SHP77 (cell line): ENCODE results near the gene CDH16.
"Not testable (repeated sequence)": the region's sequence is repeated elsewhere in the genome, so short reads cannot be mapped to it uniquely, and the experiment has no call there.

ENCODE experiments used
- DNase-seq, 2 experiments: peaks; one replicate each; lab custom pipeline; 2025; lab: John Stamatoyannopoulos, UW

Gene CDH16

DNA sequence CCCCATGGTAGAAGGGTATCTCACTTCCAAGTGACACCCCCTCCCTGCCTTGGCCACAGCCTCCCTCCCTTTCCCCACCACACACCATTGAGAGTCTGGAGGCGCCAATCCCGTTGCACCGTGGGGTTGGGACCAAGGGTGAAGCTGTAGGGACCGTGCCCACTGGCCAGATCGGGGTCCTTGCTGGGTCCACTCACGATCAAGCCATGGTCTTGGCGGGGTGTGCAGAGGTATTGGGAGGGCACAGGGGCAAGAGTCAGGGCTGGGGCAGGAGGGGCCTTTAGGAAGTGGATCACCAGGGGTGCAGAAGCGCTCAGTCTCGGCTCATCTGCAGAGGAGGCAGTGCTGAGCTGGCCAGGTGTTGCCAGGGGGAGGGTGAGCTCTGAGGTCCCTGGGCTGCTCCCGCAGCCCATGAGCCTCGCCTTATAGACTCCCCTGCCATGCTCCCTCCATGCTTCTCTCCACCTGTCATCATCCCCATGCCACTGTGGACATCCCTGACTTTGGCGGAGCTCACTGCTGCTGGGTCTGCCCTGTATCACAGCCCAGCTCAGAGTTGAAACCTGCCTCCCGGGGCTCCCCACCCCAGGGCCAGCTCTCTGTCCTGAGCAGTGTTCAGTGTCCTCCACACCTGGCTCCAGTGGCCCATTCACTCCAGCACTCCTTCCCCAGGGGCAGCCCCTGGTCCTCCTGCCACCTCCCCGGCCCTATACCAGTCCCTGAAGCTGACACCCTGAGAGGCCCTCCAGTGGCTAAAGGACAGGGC is 8.3 kb downstream of the CDH16 start:
- no peak for DNase-seq

DNA sequence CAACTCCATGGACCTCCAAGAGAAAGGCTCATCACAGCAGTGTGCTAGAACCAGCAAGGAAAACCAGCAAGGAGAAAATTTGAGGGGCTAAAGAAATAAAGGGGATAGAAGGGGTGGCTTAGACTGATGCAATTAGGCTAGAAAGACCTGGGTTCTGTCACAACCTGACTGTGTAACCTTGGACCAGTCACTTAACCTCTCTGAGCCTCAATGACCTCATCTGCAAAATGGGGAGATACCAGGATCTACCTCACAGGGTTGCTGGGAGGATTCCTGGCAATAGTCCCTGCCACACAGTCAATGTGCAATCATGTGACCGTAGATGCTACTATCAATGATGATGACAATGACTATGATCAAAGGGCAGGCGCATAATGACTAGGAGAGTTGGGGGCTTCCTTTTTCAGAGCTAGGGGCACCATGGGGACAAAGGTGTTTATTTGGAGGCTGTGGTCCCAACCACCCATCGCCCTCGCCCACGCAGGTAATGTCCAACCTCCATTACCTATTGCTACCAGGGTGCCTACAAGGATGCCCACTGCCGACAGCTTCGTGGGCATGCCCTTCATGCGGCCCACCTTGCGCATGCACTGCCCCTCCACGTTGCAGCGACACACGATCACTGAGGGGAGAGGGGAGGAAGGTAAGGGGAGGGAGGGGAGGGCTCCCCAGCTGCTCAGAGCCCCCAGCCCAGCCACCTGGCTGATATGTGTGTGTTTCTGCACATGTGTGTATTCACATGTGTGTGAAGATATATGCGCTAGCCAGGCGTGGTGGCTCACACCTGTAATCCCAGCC is 9.7 kb downstream of the CDH16 start:
- no peak for DNase-seq

DNA sequence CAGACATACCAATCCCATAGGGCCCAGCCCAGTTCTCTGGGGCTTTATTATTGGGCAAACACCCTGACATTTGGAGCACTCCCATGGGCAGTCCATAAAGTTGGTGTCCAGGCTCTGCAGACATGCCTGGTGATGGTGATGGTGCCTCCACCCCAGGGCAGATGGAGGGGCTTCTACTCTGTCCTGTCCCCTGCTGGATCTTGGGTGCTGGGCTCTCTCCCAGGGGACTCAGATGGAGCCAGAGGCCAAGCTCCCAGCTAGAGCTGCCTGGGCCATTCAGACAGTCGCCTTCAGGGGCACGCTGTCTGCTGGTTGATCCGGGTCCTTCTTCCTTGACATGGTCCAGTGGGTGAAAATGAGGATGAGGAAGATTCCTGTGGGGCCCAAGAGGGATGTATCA is 10.6 kb downstream of the CDH16 start:
- DNase-seq: no peak

- DNase-seq: no peak
Measured at GRCh38 chr16:66906916-66907836, 11.5 kb downstream of the CDH16 start.

DNA sequence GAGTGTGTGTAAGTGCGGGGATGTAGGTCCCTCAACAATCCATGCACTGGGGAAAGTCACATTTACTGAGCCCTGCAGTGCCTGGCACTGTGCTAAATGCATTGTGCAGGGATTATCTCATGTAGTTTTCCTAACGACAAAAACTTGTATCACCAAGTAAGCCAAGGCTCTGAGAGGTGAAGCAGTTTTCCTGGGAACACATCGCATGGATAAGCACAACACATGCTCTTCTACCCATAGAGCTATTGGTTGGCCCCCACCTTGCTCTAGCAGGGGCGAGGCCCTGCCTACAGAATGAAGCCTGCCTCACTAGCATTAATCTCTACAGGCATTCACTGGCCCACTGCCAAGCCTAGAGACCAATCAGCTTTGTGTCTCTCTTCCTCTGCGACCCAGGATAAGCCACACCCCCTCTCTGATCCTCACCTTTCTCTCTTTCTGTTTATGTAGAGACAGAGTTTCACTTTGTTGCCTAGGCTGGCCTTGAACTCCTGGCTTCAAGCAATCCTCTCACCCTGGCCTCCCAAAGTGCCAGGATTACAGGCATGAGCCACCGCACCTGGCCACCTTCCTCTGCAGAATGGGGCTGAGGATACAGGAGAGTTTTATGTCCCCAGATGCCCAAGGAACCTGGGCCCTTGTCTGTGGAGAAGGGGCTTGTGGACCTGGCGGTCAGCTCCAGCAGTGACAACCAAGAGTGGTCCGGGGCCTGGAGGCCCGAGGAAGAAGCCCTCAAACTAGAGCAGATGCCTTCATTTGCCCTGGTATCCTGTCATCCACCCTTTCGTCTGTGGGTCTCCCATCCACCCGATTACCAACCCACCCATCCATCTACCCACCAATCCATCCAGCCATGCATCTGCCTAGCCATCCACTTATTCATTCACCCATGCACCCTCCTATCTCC is 12.8 kb downstream of the CDH16 start:
- DNase-seq: no peak

DNA sequence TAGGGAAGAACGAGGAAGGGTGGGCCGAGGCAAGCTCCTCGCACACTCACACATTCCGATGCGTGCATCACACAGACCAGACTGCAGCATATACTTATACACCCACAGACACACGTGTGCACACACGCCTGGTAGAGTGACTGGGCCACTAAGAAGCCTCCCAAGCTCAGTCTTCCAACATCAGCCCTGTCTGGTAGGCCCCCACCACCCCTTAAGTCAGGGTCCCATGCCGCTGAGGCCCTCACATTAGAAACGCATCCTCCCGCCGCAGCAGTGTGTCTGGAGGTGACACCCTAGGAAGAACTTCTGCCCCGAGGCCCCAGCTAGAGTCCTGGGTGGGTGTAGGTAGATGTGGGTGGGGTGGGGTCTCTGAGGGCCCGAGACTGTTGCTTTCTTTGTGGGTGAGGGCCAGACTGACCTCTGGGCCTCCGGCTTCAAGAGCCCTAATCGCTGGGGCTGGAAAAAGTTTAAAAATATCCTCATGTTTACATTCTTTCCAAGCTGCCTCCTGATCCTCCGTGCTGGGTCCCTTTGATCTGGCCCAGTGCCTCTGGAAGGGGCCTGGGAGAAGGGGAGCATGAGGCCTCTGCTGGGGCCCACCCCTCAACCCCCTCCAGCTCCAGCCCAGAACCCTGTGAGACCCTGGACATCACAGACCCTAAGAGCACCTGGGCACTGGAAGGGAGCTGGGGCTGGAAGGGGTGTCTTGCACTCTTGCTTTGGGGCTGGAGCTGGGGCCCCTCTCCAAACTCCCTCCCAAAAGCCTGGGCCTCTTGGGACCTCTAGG is 13.6 kb downstream of the CDH16 start:
- no peak for DNase-seq

- DNase-seq: no peak
Measured at GRCh38 chr16:66904428-66904845, 14.2 kb downstream of the CDH16 start.

- DNase-seq: no peak
Measured at GRCh38 chr16:66903544-66904427, 14.9 kb downstream of the CDH16 start.

GRCh38 chr16:66902648-66903543 is 15.8 kb downstream of the CDH16 start:
- DNase-seq: no peak

DNA sequence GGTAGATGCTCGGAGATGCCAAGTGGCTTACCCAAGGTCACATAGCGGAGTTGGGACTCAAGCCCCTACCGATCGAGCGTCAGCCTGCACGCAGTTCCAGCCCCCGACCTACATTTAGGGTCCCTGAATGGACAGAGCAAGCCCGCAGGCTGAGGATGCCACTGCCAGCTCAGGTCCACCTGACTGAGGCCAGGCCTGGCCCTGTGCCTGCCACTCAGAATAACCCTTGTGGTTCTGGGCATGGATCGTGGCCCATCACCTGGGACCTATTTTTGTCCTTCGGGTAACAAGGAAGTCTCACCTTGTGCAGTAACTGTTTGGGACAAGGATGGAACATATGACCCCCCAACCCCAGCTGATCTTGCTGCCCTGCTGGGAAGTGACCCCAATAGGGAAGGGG is 17.1 kb downstream of the CDH16 start:
- no peak for DNase-seq

GRCh38 chr16:66900721-66901441 is 17.8 kb downstream of the CDH16 start:
- no peak for DNase-seq

GRCh38 chr16:66899945-66900710 is 18.6 kb downstream of the CDH16 start:
- peak; percentile 45 to 52 for DNase-seq

DNA sequence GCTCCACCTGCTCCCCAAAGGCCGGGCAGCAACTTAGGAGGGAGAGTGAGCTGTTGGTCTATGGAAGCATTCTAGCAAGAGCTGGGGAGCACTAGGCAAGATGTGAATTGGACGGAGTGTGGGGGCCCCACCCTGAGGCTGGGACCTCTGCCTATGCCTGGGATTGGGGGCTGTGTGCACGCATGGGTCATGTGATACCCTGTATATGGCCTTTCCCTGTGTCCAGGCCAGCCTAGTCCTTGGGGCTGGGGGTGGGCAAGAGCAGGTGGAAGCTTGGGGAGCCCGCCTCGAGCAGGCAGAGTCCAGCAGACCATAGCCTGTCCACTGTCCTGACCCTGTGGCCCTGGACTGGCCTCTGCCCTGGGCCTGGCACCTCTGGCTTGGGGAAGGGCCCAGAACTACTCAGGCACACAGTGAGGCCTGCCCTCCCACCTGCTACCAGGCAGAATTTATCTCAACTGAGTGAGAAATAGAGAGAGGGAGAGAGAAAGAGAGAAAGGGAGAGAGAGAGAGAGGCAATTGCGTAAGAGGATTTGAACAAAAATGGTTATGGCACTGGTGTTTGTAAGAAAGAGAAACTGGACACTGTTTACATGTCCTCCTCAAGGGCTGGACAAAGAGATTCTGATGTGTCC is 19.3 kb downstream of the CDH16 start:
- no peak for DNase-seq

- no peak for DNase-seq
Measured at GRCh38 chr16:66898933-66899309, 19.8 kb downstream of the CDH16 start.

GRCh38 chr16:66898207-66898606 is 20.5 kb downstream of the CDH16 start:
- DNase-seq: no peak

- not testable (repeated sequence) for DNase-seq
Measured at GRCh38 chr16:66896682-66897081, 22.0 kb downstream of the CDH16 start.
